GM18519 (cell line): ENCODE data around the gene ZNF410.
"Not testable (repeated sequence)": the region's sequence is repeated elsewhere in the genome, so short reads cannot be mapped to it uniquely, and the experiment has no call there.

ENCODE experiments used
- ATAC-seq: cut with Tn5 transposase; IDR thresholded peaks from one replicate; pipeline ENCODE4 v1.9.1; 2021; ENCODE audit warnings: mild to moderate bottlenecking, moderate library complexity; ENCODE audit not compliant: unreplicated experiment, low FRiP score

ZNF410 gene

DNA sequence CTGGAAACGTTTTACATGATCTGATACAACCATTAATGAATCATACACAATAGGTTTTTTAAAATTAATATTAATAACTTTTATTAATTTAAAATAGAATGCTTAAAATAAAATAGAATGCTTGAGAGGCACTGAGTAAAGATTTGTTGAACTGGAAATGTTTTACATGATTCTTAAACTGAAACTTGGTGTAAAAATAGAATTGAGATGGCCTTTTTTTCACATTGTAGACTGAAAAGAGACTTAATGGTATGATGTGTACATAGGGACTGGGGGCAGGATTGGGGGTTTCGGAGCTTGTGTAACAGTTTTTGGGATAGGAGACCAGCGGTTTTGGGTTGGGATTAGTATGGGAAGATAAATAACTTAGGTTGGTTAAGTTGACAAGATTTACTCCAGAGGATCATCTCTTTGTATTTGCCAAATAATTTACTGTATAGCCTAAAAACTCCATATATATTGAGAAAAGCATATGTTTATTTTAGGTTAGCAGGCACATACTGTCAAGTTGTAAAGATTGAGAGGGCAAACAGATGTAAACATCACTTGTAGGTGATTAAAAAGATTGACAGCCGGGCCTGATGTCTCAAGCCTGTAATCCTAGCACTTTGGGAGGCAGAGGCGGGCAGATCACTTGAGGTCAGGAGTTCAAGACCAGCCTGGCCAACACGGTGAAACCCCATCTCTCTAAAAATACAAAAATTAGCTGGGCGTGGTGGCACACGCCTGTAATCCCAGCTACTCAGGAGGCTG lies 2.0 kb upstream of the ZNF410 start:
- no peak for ATAC-seq

GRCh38 chr14:73887318-73887616 lies 608 bp downstream of the ZNF410 start:
- ATAC-seq: no peak

- no peak for ATAC-seq
Measured at GRCh38 chr14:73887694-73888459, 1.2 kb downstream of the ZNF410 start.

DNA sequence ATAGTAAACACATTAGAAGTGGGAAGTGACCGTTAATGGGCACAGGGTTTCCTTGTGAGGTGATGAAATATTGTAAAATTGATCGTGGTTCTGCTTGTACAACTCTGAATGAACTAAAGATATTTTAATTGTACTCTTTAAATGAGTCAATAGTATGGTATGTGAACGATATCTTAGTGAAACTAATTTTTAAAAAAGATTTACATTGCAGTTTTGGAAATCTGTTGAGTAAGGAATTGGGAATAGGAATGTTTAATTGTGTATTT lies 1.7 kb downstream of the ZNF410 start:
- no peak for ATAC-seq

DNA sequence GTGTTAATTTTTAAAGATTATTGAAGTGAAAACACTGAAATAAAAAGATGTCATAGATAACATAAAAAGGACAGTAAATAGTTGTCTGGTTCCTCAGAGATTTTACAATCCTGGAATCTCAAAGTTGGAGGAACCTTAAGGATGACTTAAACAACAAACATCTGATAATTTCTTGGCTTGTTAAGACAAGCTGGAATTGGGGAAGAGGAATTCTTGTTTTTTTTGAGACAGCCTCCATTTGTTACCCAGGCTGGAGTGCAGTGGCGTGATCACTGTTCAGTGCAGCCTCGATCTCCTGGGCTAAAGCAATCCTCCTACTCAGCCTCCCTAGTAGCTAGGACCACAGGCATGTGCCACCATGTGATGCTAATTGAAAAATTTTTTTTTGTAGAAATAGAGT lies 2.3 kb downstream of the ZNF410 start:
- no peak for ATAC-seq

- no peak for ATAC-seq
Measured at GRCh38 chr14:73889376-73889775, 2.7 kb downstream of the ZNF410 start.

DNA sequence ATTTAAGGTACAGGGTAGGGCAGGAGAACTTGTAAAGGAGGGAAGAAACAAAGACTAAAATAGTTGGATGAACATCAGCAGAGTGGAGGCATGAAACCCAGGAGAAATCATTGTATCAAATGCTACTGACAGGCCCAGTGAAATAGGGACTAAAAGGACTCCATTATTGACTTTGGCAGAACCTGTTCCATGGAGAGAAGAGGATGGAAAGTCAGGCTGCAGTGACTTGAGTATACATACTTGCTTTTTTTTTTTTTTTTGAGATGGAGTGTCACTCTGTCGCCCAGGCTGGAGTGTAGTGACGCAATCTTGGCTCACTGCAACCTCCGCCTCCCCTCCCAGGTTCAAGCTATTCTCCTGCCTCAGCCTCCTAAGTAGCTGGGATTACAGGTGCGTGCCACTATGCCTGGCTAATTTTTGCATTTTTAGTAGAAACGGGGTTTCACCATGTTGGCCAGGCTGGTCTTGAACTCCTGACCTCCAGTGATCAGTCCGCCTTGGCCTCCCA lies 7.6 kb downstream of the ZNF410 start:
- not testable (repeated sequence) for ATAC-seq

DNA sequence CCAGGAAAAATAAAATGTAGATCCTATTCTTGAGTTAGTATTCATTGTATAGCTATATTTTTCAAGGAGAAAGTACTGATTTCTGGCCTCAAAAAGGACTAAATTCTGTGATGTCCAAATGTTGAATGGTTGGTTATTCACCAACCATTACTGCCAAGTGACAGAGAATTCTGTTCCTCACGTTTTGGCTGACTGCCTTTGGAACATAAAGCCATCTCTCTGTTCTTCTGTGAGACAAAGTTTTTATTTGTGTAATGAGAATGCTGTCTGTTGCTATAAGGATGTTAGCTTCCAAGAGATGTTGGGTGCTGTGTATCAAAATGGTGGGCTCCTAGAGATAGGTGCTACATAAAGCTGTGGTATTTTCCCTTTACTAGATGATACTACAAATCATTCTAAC lies 9.3 kb downstream of the ZNF410 start:
- ATAC-seq: no peak

DNA sequence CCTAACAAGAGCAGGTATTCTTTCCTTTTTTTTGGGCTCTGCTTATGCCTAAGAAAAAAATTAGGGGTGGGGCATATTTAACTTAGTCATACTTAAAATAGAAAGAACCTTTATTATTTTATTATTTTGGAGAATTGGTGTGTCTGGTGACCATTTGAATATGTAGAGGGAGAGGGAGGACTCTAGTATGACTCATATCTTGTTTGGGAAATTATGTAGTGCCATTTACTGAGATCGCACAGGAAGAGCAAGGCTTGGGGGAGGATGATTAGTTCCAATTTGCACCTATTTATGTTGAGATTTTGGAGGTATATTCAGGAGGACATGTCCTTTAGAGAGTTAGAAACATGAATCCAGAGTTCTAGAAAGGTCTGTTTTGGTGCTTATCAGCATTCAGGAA lies 9.9 kb downstream of the ZNF410 start:
- ATAC-seq: no peak

DNA sequence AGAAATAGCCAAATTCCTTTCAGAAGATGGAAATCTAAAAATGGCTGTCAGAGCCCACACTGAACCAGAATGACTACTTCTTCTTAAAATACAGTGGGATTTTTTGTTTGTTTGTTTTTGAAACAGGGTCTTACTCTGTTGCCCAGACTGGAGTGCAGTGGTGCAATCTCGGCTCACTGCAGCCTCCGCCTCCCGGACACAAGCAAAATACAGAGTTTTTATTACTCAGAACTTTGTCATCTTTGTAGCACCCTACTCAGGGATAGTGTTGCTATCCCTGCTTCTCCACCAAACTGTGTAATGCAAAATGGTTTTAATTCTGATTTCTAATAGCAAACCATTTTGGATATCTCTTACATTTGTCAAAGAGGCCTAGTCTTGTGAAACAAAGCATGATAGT lies 16.4 kb downstream of the ZNF410 start:
- ATAC-seq: no peak

GRCh38 chr14:73909681-73910080 lies 23.0 kb downstream of the ZNF410 start:
- ATAC-seq: no peak

DNA sequence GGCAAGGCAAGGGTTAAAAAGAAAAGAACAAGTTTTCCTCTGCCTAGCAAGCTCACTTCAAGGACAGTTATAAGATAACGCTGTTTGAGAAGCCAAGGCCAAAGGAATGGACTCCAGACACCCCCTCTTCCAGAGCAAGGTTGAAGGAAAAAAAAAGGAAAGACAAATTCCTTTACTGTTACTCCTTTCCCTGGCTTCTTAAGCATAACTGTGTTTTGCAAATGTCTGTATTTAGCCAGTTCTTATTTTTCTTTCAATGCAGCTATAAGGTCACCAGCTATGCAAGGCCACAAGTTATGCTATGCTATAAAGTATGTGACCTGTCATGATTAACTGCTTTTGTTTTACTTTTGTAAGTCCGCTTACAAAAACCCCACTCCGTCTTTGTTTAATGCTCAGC lies 26.6 kb downstream of the ZNF410 start:
- ATAC-seq: no peak

GRCh38 chr14:73916324-73916723 lies 29.7 kb downstream of the ZNF410 start:
- ATAC-seq: no peak

DNA sequence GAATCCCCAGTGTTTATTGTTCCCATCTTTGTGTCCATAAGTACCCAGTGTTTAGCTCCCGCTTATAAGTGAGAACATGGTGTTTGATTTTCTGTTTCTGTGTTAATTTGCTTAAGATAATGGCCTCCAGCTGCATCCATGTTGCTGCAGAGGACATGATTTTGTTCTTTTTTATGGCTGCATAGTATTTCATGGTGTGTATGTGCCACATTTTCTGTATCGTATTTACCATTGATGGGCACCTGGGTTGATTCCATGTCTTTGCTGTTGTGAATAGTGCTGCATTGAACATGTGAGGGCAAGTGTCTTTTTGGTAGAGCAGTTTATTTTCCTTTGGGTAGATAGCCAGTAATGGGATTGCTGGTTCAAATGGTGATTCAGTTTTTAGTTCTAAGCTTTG lies 32.8 kb downstream of the ZNF410 start:
- ATAC-seq: not testable (repeated sequence)

GRCh38 chr14:73924337-73924736 lies 37.7 kb downstream of the ZNF410 start:
- ATAC-seq: no peak

- no peak for ATAC-seq
Measured at GRCh38 chr14:73935666-73936065, 49.0 kb downstream of the ZNF410 start.

DNA sequence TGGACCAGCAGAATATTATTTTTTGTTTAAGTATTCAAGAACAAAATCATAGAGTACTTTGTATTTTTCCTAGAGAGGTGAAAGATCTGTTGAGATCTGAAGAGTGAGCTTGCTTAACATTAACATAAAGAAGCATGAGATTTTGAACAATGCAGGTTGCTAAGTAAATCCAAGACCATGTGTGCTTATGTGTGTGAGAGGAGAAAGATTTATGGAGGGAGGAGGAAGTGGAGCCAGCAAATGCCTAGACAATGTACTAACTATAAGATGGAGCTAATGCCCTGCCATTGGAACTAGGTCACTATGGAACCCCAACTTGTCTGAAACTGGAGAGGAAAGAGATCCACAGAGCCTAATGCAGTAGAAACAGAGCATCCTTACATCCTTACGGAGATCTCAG lies 49.9 kb downstream of the ZNF410 start:
- no peak for ATAC-seq

- ATAC-seq: no peak
Measured at GRCh38 chr14:73937012-73937411, 50.4 kb downstream of the ZNF410 start.

GRCh38 chr14:73942180-73942579 lies 55.5 kb downstream of the ZNF410 start:
- no peak for ATAC-seq

GRCh38 chr14:73943083-73943482 lies 56.4 kb downstream of the ZNF410 start:
- ATAC-seq: no peak

DNA sequence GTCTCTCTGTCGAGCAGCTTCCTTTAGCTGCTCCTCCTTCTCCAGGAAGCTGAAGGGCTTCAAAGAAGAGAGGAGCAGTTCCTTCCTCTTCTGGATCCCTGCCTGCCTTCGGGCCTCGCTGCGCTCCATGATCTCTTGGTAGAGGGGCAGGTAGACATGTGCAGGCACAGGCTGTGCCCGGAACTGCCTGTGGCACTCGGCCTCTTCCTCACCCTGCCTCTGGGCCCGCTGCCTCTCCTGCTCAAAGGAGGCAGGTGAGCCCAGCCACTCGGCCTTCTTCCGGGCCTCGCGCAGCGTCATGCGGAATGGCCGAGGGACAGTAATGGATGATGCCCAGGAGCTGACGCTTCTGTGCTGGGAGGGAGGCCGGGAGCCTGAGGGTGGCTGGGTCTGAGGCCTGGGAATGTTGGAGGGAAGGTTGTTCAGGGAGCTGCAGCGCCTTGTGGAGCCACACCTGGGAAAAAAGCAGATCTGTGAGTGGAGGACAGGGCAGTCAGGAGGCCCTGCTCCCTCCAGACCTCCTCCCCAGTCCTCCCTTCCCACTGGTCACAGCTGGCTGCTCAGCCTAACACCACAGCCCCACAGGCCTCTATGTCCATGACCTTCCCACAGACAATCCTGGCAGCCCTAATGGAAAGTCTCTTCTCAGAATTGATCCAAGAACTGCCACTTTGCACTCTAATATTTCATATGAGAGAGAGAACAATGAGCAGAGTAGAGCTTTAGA lies 57.9 kb downstream of the ZNF410 start:
- ATAC-seq: no peak
